Measurements from ENCODE around the gene DNAH17. TPM values are rescaled to one million over a fixed set of nuclear protein-coding genes. Genes with fewer than 3 reads are reported as not detected.

DNAH17 gene
- total RNA-seq, 1 experiment from 2014 or later: 0.18 TPM

DNA sequence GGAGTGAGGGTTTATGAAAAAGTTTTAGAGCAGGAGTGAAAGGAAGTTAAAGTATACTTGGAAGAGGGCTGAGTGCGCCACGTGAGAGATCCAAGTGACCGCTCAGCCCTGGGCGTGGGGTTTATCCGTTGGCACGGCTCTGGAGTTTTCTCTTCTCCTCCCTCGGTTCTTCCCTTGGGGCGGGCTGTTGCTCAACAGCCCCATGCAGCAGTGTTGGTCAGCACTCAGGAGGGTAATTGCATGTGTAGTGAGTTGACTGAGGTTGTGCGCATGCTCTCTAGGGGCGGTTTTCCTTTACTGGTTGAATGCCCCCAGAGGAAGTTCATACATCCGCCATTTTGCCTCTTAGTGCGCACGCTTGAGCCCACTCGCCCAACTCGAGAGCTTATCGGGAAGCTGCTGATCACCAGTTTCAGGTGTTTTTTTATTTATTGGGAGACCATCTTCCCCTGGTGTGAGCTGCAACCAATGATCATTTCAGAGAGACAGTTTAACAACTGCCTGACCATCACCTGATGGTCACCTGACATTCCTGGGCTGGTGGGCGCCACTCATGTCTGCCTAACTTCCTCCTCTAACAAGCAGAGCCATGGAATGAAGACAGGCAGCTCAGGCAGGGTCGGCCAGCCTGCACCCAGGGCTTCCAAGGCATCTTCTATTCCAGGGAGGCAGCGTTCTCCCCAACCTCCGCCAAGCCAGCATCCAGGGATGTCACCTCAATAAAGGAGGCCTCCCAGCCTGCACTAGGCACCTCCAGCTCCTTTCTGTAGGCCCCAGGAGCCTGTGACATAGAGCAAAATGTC, 41.3 kb upstream of the DNAH17 start:
- intact Hi-C loops (cut with micrococcal nuclease; ENCODE audit: unreplicated experiment) (no loop called here), in situ Hi-C loops (cut with HindIII; ENCODE audit: low pct_unique_long_range_greater_than_20kb, low sequenced_read_pairs) (no loop called here)
- Histone ChIP-seq H3K9me3 (ENCODE audit: control insufficient read depth, insufficient read depth, low read depth, low read length) (no peaks in the 10 kb centered on the region), H3K36me3 (ENCODE audit: control insufficient read depth, insufficient read depth, low read length) (no peaks in the 10 kb centered on the region), H3K27me3 (ENCODE audit: control insufficient read depth, insufficient read depth, low read length) (no peaks in the 10 kb centered on the region), H3K4me3 (ENCODE audit: low read depth in 2 of 2, low read length in 2 of 2) (no peak overlapping the region), H3K4me1 (ENCODE audit: control insufficient read depth, insufficient read depth, low read length) (no peaks in the 10 kb centered on the region), H3K27ac (ENCODE audit: low read length) (no peak overlapping the region)
- TF ChIP-seq, protein P1, sequence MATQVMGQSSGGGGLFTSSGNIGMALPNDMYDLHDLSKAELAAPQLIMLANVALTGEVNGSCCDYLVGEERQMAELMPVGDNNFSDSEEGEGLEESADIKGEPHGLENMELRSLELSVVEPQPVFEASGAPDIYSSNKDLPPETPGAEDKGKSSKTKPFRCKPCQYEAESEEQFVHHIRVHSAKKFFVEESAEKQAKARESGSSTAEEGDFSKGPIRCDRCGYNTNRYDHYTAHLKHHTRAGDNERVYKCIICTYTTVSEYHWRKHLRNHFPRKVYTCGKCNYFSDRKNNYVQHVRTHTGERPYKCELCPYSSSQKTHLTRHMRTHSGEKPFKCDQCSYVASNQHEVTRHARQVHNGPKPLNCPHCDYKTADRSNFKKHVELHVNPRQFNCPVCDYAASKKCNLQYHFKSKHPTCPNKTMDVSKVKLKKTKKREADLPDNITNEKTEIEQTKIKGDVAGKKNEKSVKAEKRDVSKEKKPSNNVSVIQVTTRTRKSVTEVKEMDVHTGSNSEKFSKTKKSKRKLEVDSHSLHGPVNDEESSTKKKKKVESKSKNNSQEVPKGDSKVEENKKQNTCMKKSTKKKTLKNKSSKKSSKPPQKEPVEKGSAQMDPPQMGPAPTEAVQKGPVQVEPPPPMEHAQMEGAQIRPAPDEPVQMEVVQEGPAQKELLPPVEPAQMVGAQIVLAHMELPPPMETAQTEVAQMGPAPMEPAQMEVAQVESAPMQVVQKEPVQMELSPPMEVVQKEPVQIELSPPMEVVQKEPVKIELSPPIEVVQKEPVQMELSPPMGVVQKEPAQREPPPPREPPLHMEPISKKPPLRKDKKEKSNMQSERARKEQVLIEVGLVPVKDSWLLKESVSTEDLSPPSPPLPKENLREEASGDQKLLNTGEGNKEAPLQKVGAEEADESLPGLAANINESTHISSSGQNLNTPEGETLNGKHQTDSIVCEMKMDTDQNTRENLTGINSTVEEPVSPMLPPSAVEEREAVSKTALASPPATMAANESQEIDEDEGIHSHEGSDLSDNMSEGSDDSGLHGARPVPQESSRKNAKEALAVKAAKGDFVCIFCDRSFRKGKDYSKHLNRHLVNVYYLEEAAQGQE (IDR thresholded peaks at IDR 0.05; ENCODE audit: insufficient read depth in 1 of 2, low read depth in 2 of 2, low read length in 1 of 2): no peak
- TF ChIP-seq, protein P2, sequence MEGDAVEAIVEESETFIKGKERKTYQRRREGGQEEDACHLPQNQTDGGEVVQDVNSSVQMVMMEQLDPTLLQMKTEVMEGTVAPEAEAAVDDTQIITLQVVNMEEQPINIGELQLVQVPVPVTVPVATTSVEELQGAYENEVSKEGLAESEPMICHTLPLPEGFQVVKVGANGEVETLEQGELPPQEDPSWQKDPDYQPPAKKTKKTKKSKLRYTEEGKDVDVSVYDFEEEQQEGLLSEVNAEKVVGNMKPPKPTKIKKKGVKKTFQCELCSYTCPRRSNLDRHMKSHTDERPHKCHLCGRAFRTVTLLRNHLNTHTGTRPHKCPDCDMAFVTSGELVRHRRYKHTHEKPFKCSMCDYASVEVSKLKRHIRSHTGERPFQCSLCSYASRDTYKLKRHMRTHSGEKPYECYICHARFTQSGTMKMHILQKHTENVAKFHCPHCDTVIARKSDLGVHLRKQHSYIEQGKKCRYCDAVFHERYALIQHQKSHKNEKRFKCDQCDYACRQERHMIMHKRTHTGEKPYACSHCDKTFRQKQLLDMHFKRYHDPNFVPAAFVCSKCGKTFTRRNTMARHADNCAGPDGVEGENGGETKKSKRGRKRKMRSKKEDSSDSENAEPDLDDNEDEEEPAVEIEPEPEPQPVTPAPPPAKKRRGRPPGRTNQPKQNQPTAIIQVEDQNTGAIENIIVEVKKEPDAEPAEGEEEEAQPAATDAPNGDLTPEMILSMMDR (IDR thresholded peaks at IDR 0.05): no peak
- TF ChIP-seq TCF7L2 (IDR thresholded peaks at IDR 0.05; ENCODE audit: low read depth, low read length) (no peak), SIN3A (IDR thresholded peaks at IDR 0.05; ENCODE audit: borderline replicate concordance, insufficient read depth, low read depth, low read length) (no peak), POLR2AphosphoS5 (IDR thresholded peaks at IDR 0.05; ENCODE audit: low read depth, low read length) (no peak)
- CTCF ChIA-PET: no interaction called here
- POLR2A ChIA-PET: no interaction called here
- ATAC-seq (no peak), DNase-seq (ENCODE audit: low read depth, low spot score) (no peak)
- BruUV-seq (replicated peaks): no TSS peak

DNA sequence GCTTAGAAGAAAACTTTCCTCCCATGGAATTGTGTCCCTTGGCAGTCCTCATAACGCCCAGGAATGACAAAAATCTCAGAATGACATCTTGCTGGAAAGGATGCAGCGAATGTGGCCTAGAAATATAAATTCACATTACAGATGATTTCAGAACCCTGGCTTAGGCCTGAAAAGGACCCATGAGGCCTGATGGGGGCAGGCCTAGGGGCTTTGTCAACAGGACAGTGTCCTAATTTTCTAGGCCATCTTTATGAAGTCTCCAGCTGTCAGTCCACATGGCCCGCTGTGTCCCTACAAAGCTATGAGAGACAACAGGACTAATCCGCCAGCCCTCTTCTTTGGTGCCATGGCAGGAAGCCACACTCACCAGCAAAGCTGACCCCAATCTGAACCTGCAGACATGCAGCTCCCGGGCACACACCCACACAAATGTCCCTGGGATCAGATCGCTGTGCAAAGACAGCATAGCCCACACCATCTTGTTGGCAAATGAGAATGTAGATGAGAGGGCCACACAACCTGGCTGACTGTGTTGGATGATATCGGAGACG, 40.4 kb upstream of the DNAH17 start:
- no peaks in the 10 kb centered on the region for H3K36me3 ChIP-seq (ENCODE audit: control insufficient read depth, insufficient read depth, low read length)
- DNase-seq (ENCODE audit: low read depth, low spot score) (no peak), ATAC-seq (no peak)
- H3K4me3 ChIP-seq (ENCODE audit: low read depth in 2 of 2, low read length in 2 of 2): no peak overlapping the region
- CTCF ChIA-PET: no interaction called here
- H3K9me3 ChIP-seq (ENCODE audit: control insufficient read depth, insufficient read depth, low read depth, low read length): no peaks in the 10 kb centered on the region
- BruUV-seq (replicated peaks): no TSS peak
- H3K27ac ChIP-seq (ENCODE audit: low read length): no peak overlapping the region
- no peaks in the 10 kb centered on the region for H3K4me1 ChIP-seq (ENCODE audit: control insufficient read depth, insufficient read depth, low read length)
- no peaks in the 10 kb centered on the region for H3K27me3 ChIP-seq (ENCODE audit: control insufficient read depth, insufficient read depth, low read length)
- no peak for TF ChIP-seq SIN3A (IDR thresholded peaks at IDR 0.05; ENCODE audit: borderline replicate concordance, insufficient read depth, low read depth, low read length)
- TF ChIP-seq, protein P1 (IDR thresholded peaks at IDR 0.05; ENCODE audit: insufficient read depth in 1 of 2, low read depth in 2 of 2, low read length in 1 of 2): no peak
- TF ChIP-seq TCF7L2 (IDR thresholded peaks at IDR 0.05; ENCODE audit: low read depth, low read length): no peak
- TF ChIP-seq, protein P2 (IDR thresholded peaks at IDR 0.05): no peak
- no peak for TF ChIP-seq POLR2AphosphoS5 (IDR thresholded peaks at IDR 0.05; ENCODE audit: low read depth, low read length)
- in situ Hi-C loops (cut with HindIII; ENCODE audit: low pct_unique_long_range_greater_than_20kb, low sequenced_read_pairs): no loop called here
- POLR2A ChIA-PET: no interaction called here
- intact Hi-C loops (cut with micrococcal nuclease; ENCODE audit: unreplicated experiment): no loop called here
